ENCODE measurements around the gene GUCY1A2.
"Not testable (repeated sequence)": the region's sequence is repeated elsewhere in the genome, so short reads cannot be mapped to it uniquely, and the experiment has no call there.

DNA sequence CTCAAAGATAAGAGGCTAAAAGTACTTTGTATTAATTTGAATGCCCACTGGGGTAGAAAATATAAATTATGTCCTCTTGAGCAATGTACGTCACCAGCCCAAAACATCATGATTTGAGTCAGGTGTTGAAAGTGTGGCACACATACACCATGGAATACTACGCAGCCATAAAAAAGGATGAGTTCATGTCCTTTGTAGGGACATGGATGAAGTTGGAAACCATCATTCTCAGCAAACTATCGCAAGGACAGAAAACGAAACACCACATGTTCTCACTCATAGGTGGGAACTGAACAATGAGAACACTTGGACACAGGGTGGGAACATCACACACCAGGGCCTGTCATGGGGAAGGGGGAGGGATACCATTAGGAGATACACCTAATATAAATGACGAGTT, 134.6 kb downstream of the GUCY1A2 start:
- TF ChIP-seq EP300 (IDR thresholded peaks at IDR 0.05; ENCODE audit: low read depth); POLR2A (IDR thresholded peaks at IDR 0.05); CTCF (IDR thresholded peaks at IDR 0.05); POLR2AphosphoS5 (IDR thresholded peaks at IDR 0.05): not testable (repeated sequence)

All from transverse colon (tissue), 4 donors.